DND-41 (cell line): ENCODE measurements around the gene POLN.

Experiments
- ATAC-seq: fragments of 200-7000 bp; cut with Tn5 transposase; 3 replicates; pipeline ENCODE4 v1.9.1; 2021; ENCODE audit warnings: low read depth; ENCODE audit not compliant: insufficient read depth
- DNase-seq: peaks from one replicate; pipeline ENCODE4 v3.0.0-alpha.2; 2020
- H2AFZ ChIP-seq: 2 replicates; pipeline ENCODE4 v1.6.0; 2012; ENCODE audit warnings: low read depth, low read length
- H3K27ac ChIP-seq: 2 replicates; pipeline ENCODE4 v1.5.1; 2012; ENCODE audit warnings: low read length, inconsistent platforms
- H3K27me3 ChIP-seq: fragments of 200-600 bp; sonication (generic); 2 replicates; pipeline ENCODE4 v1.6.0; 2012; ENCODE audit warnings: low read length, mild to moderate bottlenecking, inconsistent platforms; ENCODE audit not compliant: insufficient read depth, poor library complexity
- H3K36me3 ChIP-seq: 2 replicates; pipeline ENCODE4 v1.5.1; 2012; ENCODE audit warnings: low read length, inconsistent platforms; ENCODE audit not compliant: insufficient read depth
- H3K4me1 ChIP-seq: 2 replicates; pipeline ENCODE4 v1.5.1; 2012; ENCODE audit warnings: mild to moderate bottlenecking, low read length; ENCODE audit not compliant: insufficient read depth
- H3K4me2 ChIP-seq: 2 replicates; pipeline ENCODE4 v1.6.0; 2012; ENCODE audit warnings: mild to moderate bottlenecking, moderate library complexity, low read length, inconsistent platforms; ENCODE audit not compliant: insufficient read depth
- H3K4me3 ChIP-seq, 2 experiments: fragments of 200-600 bp in 1 of 2; shearing (Covaris generic) in 1 of 2; 2 replicates each; pipeline ENCODE4 v1.5.1; 2012 to 2016; ENCODE audit warnings: inconsistent platforms in 2 of 2, low read length in 2 of 2, mild to moderate bottlenecking in 2 of 2, low read depth in 1 of 2, moderate library complexity in 1 of 2
- H3K79me2 ChIP-seq: 2 replicates; pipeline ENCODE4 v1.6.0; 2012; ENCODE audit warnings: low read length, inconsistent platforms; ENCODE audit not compliant: insufficient read depth
- H3K9ac ChIP-seq: 2 replicates; pipeline ENCODE4 v1.6.0; 2012; ENCODE audit warnings: low read depth, mild to moderate bottlenecking, inconsistent platforms, low read length, moderate library complexity
- H3K9me3 ChIP-seq: 2 replicates; pipeline ENCODE4 v1.5.1; 2012; ENCODE audit warnings: low read length, moderate library complexity, mild to moderate bottlenecking, inconsistent platforms; ENCODE audit not compliant: insufficient read depth, severe bottlenecking
- H4K20me1 ChIP-seq: 2 replicates; pipeline ENCODE4 v1.6.0; 2012; ENCODE audit warnings: low read length; ENCODE audit not compliant: insufficient read depth
- CTCF ChIP-seq: IDR thresholded peaks from 2 replicates; pipeline ENCODE4 v1.5.1; 2012; ENCODE audit warnings: borderline replicate concordance, low read length, moderate library complexity, mild to moderate bottlenecking; ENCODE audit not compliant: poor library complexity, severe bottlenecking; ENCODE audit errors: extremely low read depth
- EZH2 ChIP-seq: IDR thresholded peaks from 3 replicates; pipeline ENCODE4 v1.6.1; 2012; ENCODE audit warnings: borderline replicate concordance, low read depth, mild to moderate bottlenecking, moderate library complexity, low read length, inconsistent platforms; ENCODE audit not compliant: severe bottlenecking

The POLN gene

GRCh38 chr4:2045518-2045951 lies 196.4 kb downstream of the POLN start:
- Histone ChIP-seq H3K27ac (no peak overlapping the region), H3K79me2 (0 out of 2 replicates have a peak, but pooled peaks cover 2% of the 10 kb centered on the region), H2AFZ (no peak overlapping the region), H3K9me3 (no peaks in the 10 kb centered on the region), H4K20me1 (peaks cover 25% of the 10 kb centered on the region), H3K4me3 (no peak overlapping the region), H3K9ac (no peak overlapping the region), H3K27me3 (no peaks in the 10 kb centered on the region), H3K4me2 (no peak overlapping the region), H3K36me3 (no peaks in the 10 kb centered on the region), H3K4me1 (peaks cover 15% of the 10 kb centered on the region)
- no peak for TF ChIP-seq CTCF
- no peak for TF ChIP-seq EZH2
- DNase-seq, result no peak
- ATAC-seq, result no peak

- H3K27ac ChIP-seq, result no peak overlapping the region
- peaks cover 15% of the 10 kb centered on the region for H3K4me1 ChIP-seq
- H3K9ac ChIP-seq, result no peak overlapping the region
- DNase-seq, result no peak
- TF ChIP-seq EZH2 (no peak), CTCF (no peak)
- no peaks in the 10 kb centered on the region for H3K36me3 ChIP-seq
- H4K20me1 ChIP-seq, result peaks cover 25% of the 10 kb centered on the region
- H3K4me2 ChIP-seq, result no peak overlapping the region
- ATAC-seq, result no peak
- 0 out of 2 replicates have a peak, but pooled peaks cover 2% of the 10 kb centered on the region for H3K79me2 ChIP-seq
- no peaks in the 10 kb centered on the region for H3K27me3 ChIP-seq
- H3K9me3 ChIP-seq, result no peaks in the 10 kb centered on the region
- H2AFZ ChIP-seq, result no peak overlapping the region
- H3K4me3 ChIP-seq, result no peak overlapping the region
Observed at GRCh38 chr4:2044542-2045517, 197.1 kb downstream of the POLN start.

- Histone ChIP-seq H3K9me3 (no peaks in the 10 kb centered on the region), H3K9ac (no peak overlapping the region), H3K27ac (no peak overlapping the region), H2AFZ (no peak overlapping the region), H3K4me3 (no peak overlapping the region), H3K79me2 (0 out of 2 replicates have a peak, but pooled peaks cover 2% of the 10 kb centered on the region), H4K20me1 (peaks cover 25% of the 10 kb centered on the region), H3K27me3 (no peaks in the 10 kb centered on the region), H3K36me3 (no peaks in the 10 kb centered on the region), H3K4me2 (no peak overlapping the region), H3K4me1 (peaks cover 15% of the 10 kb centered on the region)
- TF ChIP-seq CTCF (no peak), EZH2 (no peak)
- no peak for DNase-seq
- no peak for ATAC-seq
Observed at GRCh38 chr4:2044119-2044485, 197.8 kb downstream of the POLN start.
